Caco-2 (cell line): ENCODE measurements around the gene ELF2. TPM values are rescaled to one million over a fixed set of nuclear protein-coding genes. Genes with fewer than 3 reads are reported as not detected.

ENCODE experiments used
- BruUV-seq: library from RNA; stranded (reverse); fragments of 400-500 nt; replicated peaks from 2 replicates; lab custom pipeline; 2021; lab: Mats Ljungman, UMichigan
- CTCF ChIA-PET: fragments of 300-600 bp; sonication (Branson Sonifier 250); formaldehyde crosslinking; loops from one replicate; lab custom pipeline; 2022; ENCODE audit warnings: antibody characterized with exemption; lab: Charles Lee
- POLR2A ChIA-PET: fragments of 300-600 bp; sonication (Branson Sonifier 250); formaldehyde crosslinking; loops from one replicate; lab custom pipeline; 2022; ENCODE audit warnings: antibody characterized with exemption; lab: Charles Lee
- DNase-seq, 2 experiments: peaks; one replicate each; pipeline versions ENCODE4 v3.0.0 to v3.0.0-alpha.2; 2020 to 2022
- H3K27me3 ChIP-seq: replicated peaks from 2 replicates; pipeline ENCODE4 v1.6.0; 2011; ENCODE audit warnings: low read length; ENCODE audit not compliant: control insufficient read depth, insufficient read depth
- H3K36me3 ChIP-seq: 2 replicates; pipeline ENCODE4 v1.5.1; 2011; ENCODE audit warnings: low read length; ENCODE audit not compliant: control insufficient read depth, insufficient read depth
- H3K4me1 ChIP-seq: fragments of 250-450 bp; sonication (Bioruptor Pico); 2 replicates; pipeline ENCODE4 v1.5.1; 2020; ENCODE audit warnings: mild to moderate bottlenecking
- H3K4me3 ChIP-seq: 2 replicates; pipeline ENCODE4 v1.5.1; 2011; ENCODE audit warnings: low read depth, mild to moderate bottlenecking, control low read depth, low read length
- H3K9me3 ChIP-seq: fragments of 250-450 bp; sonication (Bioruptor Pico); 2 replicates; pipeline ENCODE4 v1.5.1; 2020; ENCODE audit warnings: mild to moderate bottlenecking, moderate library complexity
- H3K27ac Mint-ChIP-seq: one replicate; pipeline ENCODE4 v1.8.0; 2022; ENCODE audit warnings: mixed read lengths; ENCODE audit not compliant: unreplicated experiment
- H3K27me3 Mint-ChIP-seq: one replicate; pipeline ENCODE4 v1.8.0; 2022; ENCODE audit warnings: mixed read lengths; ENCODE audit not compliant: insufficient read depth, unreplicated experiment
- H3K36me3 Mint-ChIP-seq: one replicate; pipeline ENCODE4 v1.8.0; 2022; ENCODE audit warnings: mild to moderate bottlenecking, mixed read lengths; ENCODE audit not compliant: insufficient read depth, unreplicated experiment
- H3K4me1 Mint-ChIP-seq: one replicate; pipeline ENCODE4 v1.8.0; 2022; ENCODE audit warnings: low read depth, mixed read lengths; ENCODE audit not compliant: unreplicated experiment
- H3K4me3 Mint-ChIP-seq: one replicate; pipeline ENCODE4 v1.8.0; 2022; ENCODE audit warnings: mild to moderate bottlenecking, moderate library complexity, mixed read lengths; ENCODE audit not compliant: unreplicated experiment
- H3K9me3 Mint-ChIP-seq: one replicate; pipeline ENCODE4 v1.8.0; 2022; ENCODE audit warnings: mixed read lengths; ENCODE audit not compliant: unreplicated experiment
- CTCF ChIP-seq, 2 experiments: fragments of 200-600 bp in 1 of 2; IDR thresholded peaks; 1 replicate in 1 of 2; 2 replicates in 1 of 2; pipeline versions ENCODE4 v1.5.1 to v1.8.0; 2011 to 2022; ENCODE audit warnings: antibody characterized with exemption in 1 of 2, control low read depth in 1 of 2, inconsistent platforms in 1 of 2, low read depth in 1 of 2, low read length in 1 of 2, mild to moderate bottlenecking in 1 of 2, moderate library complexity in 1 of 2; ENCODE audit not compliant: insufficient read depth in 1 of 2, severe bottlenecking in 1 of 2, unreplicated experiment in 1 of 2
- intact Hi-C: fragments of 100-400 bp; cut with micrococcal nuclease; formaldehyde crosslinking; loops from one replicate; pipeline ENCODE4 v1.10.0; 2022; ENCODE audit not compliant: unreplicated experiment
- total RNA-seq: library from RNA; stranded (reverse); gene quantifications from 2 replicates; pipeline ENCODE4 v1.2.3, GENCODE V29; 2022

ELF2 gene
- total RNA-seq, 1 experiment from 2014 or later, result 53.2 TPM

DNA sequence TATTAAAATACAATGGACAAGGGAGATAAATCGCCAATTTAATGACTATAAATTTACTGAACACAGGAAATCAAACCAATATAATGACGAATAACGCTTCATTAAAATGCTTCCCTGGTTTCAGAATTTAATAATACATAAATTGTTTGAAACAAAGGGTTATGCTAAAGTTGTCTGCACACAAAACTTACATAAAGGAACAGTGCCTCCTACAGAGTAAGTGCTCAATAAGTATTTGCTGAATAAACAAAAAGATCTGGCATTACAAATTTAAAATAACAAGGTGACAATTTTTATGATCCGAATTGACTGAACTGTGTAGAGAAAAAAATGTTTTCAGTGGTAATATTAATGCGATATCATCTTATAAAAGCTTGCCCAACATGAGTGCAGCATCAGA is 91.9 kb downstream of the ELF2 start:
- Mint-ChIP-seq H3K36me3 (peaks cover 51% of the 10 kb centered on the region), H3K27me3 (no peaks in the 10 kb centered on the region), H3K27ac (peak overlapping the region; percentile 98), H3K4me3 (peak overlapping the region; percentile 97), H3K9me3 (no peaks in the 10 kb centered on the region), H3K4me1 (peaks cover 19% of the 10 kb centered on the region)
- peaks cover 14% of the 10 kb centered on the region; the same call in 1 of the 2 replicates for H3K4me1 ChIP-seq
- no peak for TF ChIP-seq CTCF (IDR thresholded peaks at IDR 0.05; ENCODE audit: insufficient read depth in 1 of 2, low read depth in 1 of 2, low read length in 1 of 2, severe bottlenecking in 1 of 2, unreplicated experiment in 1 of 2)
- POLR2A ChIA-PET, result no interaction called here
- no peaks in the 10 kb centered on the region for H3K27me3 ChIP-seq
- DNase-seq, result no peak
- peak overlapping the region; percentile 88 for H3K4me3 ChIP-seq
- H3K9me3 ChIP-seq, result no peaks in the 10 kb centered on the region
- no peaks in the 10 kb centered on the region for H3K36me3 ChIP-seq
- no TSS peak for BruUV-seq
- intact Hi-C loops, result no loop called here
- CTCF ChIA-PET, result no interaction called here

GRCh38 chr4:139084804-139085093 is 92.3 kb downstream of the ELF2 start:
- Histone ChIP-seq H3K4me1 (peaks cover 14% of the 10 kb centered on the region; the same call in 1 of the 2 replicates), H3K36me3 (no peaks in the 10 kb centered on the region), H3K27me3 (no peaks in the 10 kb centered on the region), H3K4me3 (peak overlapping the region; percentile 88), H3K9me3 (no peaks in the 10 kb centered on the region)
- Mint-ChIP-seq H3K27me3 (no peaks in the 10 kb centered on the region), H3K36me3 (peaks cover 51% of the 10 kb centered on the region), H3K4me1 (peaks cover 19% of the 10 kb centered on the region), H3K4me3 (peak overlapping the region; percentile 97), H3K27ac (peak overlapping the region; percentile 98), H3K9me3 (no peaks in the 10 kb centered on the region)
- no peak for TF ChIP-seq CTCF (IDR thresholded peaks at IDR 0.05; ENCODE audit: insufficient read depth in 1 of 2, low read depth in 1 of 2, low read length in 1 of 2, severe bottlenecking in 1 of 2, unreplicated experiment in 1 of 2)
- intact Hi-C loops, result loop anchor here (5.0 kb wide), 1 partner anchor 368 kb away; the partner anchor contains the start of gene RAB33B
- no peak for DNase-seq
- POLR2A ChIA-PET, result interaction anchor here (1.3 kb wide), 1 partner anchor 70 kb away, joined by 4 read pairs; no protein-coding TSS in a partner anchor
- BruUV-seq, result no TSS peak
- CTCF ChIA-PET, result interaction anchor here (0.9 kb wide), 1 partner anchor 83 kb away, joined by 4 read pairs; no protein-coding TSS in a partner anchor

- no peaks in the 10 kb centered on the region for H3K9me3 Mint-ChIP-seq
- no peaks in the 10 kb centered on the region for H3K9me3 ChIP-seq
- H3K4me1 Mint-ChIP-seq, result peaks cover 19% of the 10 kb centered on the region
- POLR2A ChIA-PET, result interaction anchor here (0.5 to 1.3 kb wide), 2 partner anchors 11 to 71 kb away, joined by 3 to 4 read pairs; no protein-coding TSS in a partner anchor
- peak; percentile 21 for TF ChIP-seq CTCF (IDR thresholded peaks at IDR 0.05; ENCODE audit: insufficient read depth in 1 of 2, low read depth in 1 of 2, low read length in 1 of 2, severe bottlenecking in 1 of 2, unreplicated experiment in 1 of 2)
- H3K27me3 ChIP-seq, result no peaks in the 10 kb centered on the region
- CTCF ChIA-PET, result interaction anchor here (0.9 to 1.1 kb wide), 2 partner anchors 54 to 83 kb away, joined by 4 read pairs; no protein-coding TSS in a partner anchor
- H3K4me3 ChIP-seq, result peak overlapping the region; percentile 88
- peak overlapping the region; percentile 98 for H3K27ac Mint-ChIP-seq
- H3K36me3 Mint-ChIP-seq, result peaks cover 47% of the 10 kb centered on the region
- TSS peak; percentile 53 for BruUV-seq
- peak overlapping the region; percentile 97 for H3K4me3 Mint-ChIP-seq
- peak; percentile 91 to 93 for DNase-seq
- H3K27me3 Mint-ChIP-seq, result no peaks in the 10 kb centered on the region
- H3K36me3 ChIP-seq, result no peaks in the 10 kb centered on the region
- intact Hi-C loops, result loop anchor here (1.0 to 5.0 kb wide), 5 partner anchors 29 to 368 kb away; partner anchors contain the start of genes NAA15 and RAB33B
- H3K4me1 ChIP-seq, result peaks cover 14% of the 10 kb centered on the region; the same call in 1 of the 2 replicates
These were observed 92.8 kb downstream of the ELF2 start for GRCh38 chr4:139083956-139084803.
